ENCODE measurements around the gene YIPF2. TPM values are rescaled to one million over a fixed set of nuclear protein-coding genes. Genes with fewer than 3 reads are reported as not detected.

Gene YIPF2
- total RNA-seq, 1 experiment from 2014 or later: 126 TPM

- BruUV-seq (replicated peaks): no TSS peak
- POLR2A ChIA-PET (ENCODE audit: unreplicated experiment): no interaction called here
- Histone ChIP-seq H3K9me3 (ENCODE audit: low read length) (no peaks in the 10 kb centered on the region), H3K4me3 (ENCODE audit: low read length) (no peak overlapping the region), H3K79me2 (ENCODE audit: low read length) (peaks cover 66% of the 10 kb centered on the region), H3F3A (ENCODE audit: low read length, unreplicated experiment) (peaks cover 4% of the 10 kb centered on the region), H3K9ac (ENCODE audit: low read length) (no peak overlapping the region), H2AFZ (ENCODE audit: low read length) (no peak overlapping the region), H3K27me3 (ENCODE audit: low read length) (no peaks in the 10 kb centered on the region), H3K9me2 (replicated peaks; ENCODE audit: low read length) (no peaks in the 10 kb centered on the region), H3K36me3 (ENCODE audit: low read depth, low read length) (no peaks in the 10 kb centered on the region), H3K27ac (ENCODE audit: low read length) (no peak overlapping the region), H3K4me2 (ENCODE audit: low read length) (no peak overlapping the region), H3K4me1 (ENCODE audit: insufficient read depth, low read length) (peaks cover 12% of the 10 kb centered on the region), H4K20me1 (ENCODE audit: low read length) (peaks cover 11% of the 10 kb centered on the region; the same call in 1 of the 2 replicates)
- CTCF ChIA-PET: no interaction called here
- intact Hi-C loops (cut with micrococcal nuclease): no loop called here
- TF ChIP-seq EZH2 (IDR thresholded peaks at IDR 0.05; ENCODE audit: low read length, unreplicated experiment): no peak
- TF ChIP-seq, protein P1, sequence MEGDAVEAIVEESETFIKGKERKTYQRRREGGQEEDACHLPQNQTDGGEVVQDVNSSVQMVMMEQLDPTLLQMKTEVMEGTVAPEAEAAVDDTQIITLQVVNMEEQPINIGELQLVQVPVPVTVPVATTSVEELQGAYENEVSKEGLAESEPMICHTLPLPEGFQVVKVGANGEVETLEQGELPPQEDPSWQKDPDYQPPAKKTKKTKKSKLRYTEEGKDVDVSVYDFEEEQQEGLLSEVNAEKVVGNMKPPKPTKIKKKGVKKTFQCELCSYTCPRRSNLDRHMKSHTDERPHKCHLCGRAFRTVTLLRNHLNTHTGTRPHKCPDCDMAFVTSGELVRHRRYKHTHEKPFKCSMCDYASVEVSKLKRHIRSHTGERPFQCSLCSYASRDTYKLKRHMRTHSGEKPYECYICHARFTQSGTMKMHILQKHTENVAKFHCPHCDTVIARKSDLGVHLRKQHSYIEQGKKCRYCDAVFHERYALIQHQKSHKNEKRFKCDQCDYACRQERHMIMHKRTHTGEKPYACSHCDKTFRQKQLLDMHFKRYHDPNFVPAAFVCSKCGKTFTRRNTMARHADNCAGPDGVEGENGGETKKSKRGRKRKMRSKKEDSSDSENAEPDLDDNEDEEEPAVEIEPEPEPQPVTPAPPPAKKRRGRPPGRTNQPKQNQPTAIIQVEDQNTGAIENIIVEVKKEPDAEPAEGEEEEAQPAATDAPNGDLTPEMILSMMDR (conservative IDR thresholded peaks at IDR 0.05; ENCODE audit: low read depth, low read length): no peak
- TF ChIP-seq EZH2phosphoT487 (IDR thresholded peaks at IDR 0.05; ENCODE audit: borderline replicate concordance, low read length): no peak
- DNase-seq (no peak), ATAC-seq (no peak)
Observed at GRCh38 chr19:10892256-10892655, 36.2 kb downstream of the YIPF2 start.

GRCh38 chr19:10891405-10892086, 36.9 kb downstream of the YIPF2 start:
- Histone ChIP-seq H3K9ac (ENCODE audit: low read length) (no peak overlapping the region), H3K9me2 (replicated peaks; ENCODE audit: low read length) (no peaks in the 10 kb centered on the region), H4K20me1 (ENCODE audit: low read length) (0 out of 2 replicates have a peak, but pooled peaks cover 4% of the 10 kb centered on the region), H3K4me2 (ENCODE audit: low read length) (no peak overlapping the region), H3K4me1 (ENCODE audit: insufficient read depth, low read length) (peaks cover 5% of the 10 kb centered on the region), H3K4me3 (ENCODE audit: low read length) (no peak overlapping the region), H3K36me3 (ENCODE audit: low read depth, low read length) (no peaks in the 10 kb centered on the region), H2AFZ (ENCODE audit: low read length) (no peak overlapping the region), H3K9me3 (ENCODE audit: low read length) (no peaks in the 10 kb centered on the region), H3F3A (ENCODE audit: low read length, unreplicated experiment) (peaks cover under 1% of the 10 kb centered on the region), H3K27me3 (ENCODE audit: low read length) (no peaks in the 10 kb centered on the region), H3K79me2 (ENCODE audit: low read length) (peaks cover 67% of the 10 kb centered on the region), H3K27ac (ENCODE audit: low read length) (no peak overlapping the region)
- TF ChIP-seq EZH2 (IDR thresholded peaks at IDR 0.05; ENCODE audit: low read length, unreplicated experiment): no peak
- TF ChIP-seq, protein P1 (conservative IDR thresholded peaks at IDR 0.05; ENCODE audit: low read depth, low read length): no peak
- no peak for TF ChIP-seq EZH2phosphoT487 (IDR thresholded peaks at IDR 0.05; ENCODE audit: borderline replicate concordance, low read length)
- BruUV-seq (replicated peaks): no TSS peak
- no peak for ATAC-seq
- DNase-seq: no peak
- intact Hi-C loops (cut with micrococcal nuclease): no loop called here
- POLR2A ChIA-PET (ENCODE audit: unreplicated experiment): no interaction called here
- CTCF ChIA-PET: interaction anchor here (0.5 kb wide), 1 partner anchor 85 kb away, joined by 11 read pairs; no protein-coding TSS in a partner anchor

- DNase-seq (no peak), ATAC-seq (no peak)
- Histone ChIP-seq H3K4me3 (ENCODE audit: low read length) (no peak overlapping the region), H3K36me3 (ENCODE audit: low read depth, low read length) (no peaks in the 10 kb centered on the region), H3K4me2 (ENCODE audit: low read length) (no peak overlapping the region), H3K9ac (ENCODE audit: low read length) (no peak overlapping the region), H3K79me2 (ENCODE audit: low read length) (peaks cover 75% of the 10 kb centered on the region), H3K9me2 (replicated peaks; ENCODE audit: low read length) (no peaks in the 10 kb centered on the region), H3K4me1 (ENCODE audit: insufficient read depth, low read length) (no peaks in the 10 kb centered on the region), H4K20me1 (ENCODE audit: low read length) (no peaks in the 10 kb centered on the region), H3K9me3 (ENCODE audit: low read length) (no peaks in the 10 kb centered on the region), H3K27me3 (ENCODE audit: low read length) (no peaks in the 10 kb centered on the region), H3F3A (ENCODE audit: low read length, unreplicated experiment) (no peaks in the 10 kb centered on the region), H2AFZ (ENCODE audit: low read length) (no peak overlapping the region), H3K27ac (ENCODE audit: low read length) (no peak overlapping the region)
- TF ChIP-seq EZH2 (IDR thresholded peaks at IDR 0.05; ENCODE audit: low read length, unreplicated experiment): no peak
- TF ChIP-seq EZH2phosphoT487 (IDR thresholded peaks at IDR 0.05; ENCODE audit: borderline replicate concordance, low read length): no peak
- TF ChIP-seq, protein P1 (conservative IDR thresholded peaks at IDR 0.05; ENCODE audit: low read depth, low read length): no peak
- CTCF ChIA-PET: no interaction called here
- POLR2A ChIA-PET (ENCODE audit: unreplicated experiment): no interaction called here
- no TSS peak for BruUV-seq (replicated peaks)
- intact Hi-C loops (cut with micrococcal nuclease): no loop called here
Observed at GRCh38 chr19:10889880-10890279, 38.6 kb downstream of the YIPF2 start.

Data from PC-3 (cell line).